GM18498 (cell line): ENCODE results near the gene DNTT.

Experiments used
- ATAC-seq: cut with Tn5 transposase; IDR thresholded peaks from one replicate; pipeline ENCODE4 v1.9.1; 2021; ENCODE audit warnings: mild to moderate bottlenecking, moderate library complexity; ENCODE audit not compliant: unreplicated experiment

Gene DNTT

DNA sequence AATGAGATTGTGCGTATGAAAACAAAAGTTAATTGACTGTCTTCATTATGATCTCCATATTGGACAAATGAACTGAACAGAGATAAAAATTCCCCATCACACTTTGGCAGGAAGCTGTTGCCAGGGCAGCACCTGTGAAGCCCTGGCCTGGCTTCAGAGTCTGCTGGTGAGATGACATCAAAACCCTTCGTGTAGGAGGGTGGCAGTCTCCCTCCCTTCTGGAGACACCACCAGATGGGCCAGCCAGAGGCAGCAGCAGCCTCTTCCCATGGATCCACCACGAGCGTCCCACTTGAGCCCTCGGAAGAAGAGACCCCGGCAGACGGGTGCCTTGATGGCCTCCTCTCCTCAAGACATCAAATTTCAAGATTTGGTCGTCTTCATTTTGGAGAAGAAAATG is at the start of gene DNTT:
DNTT (plus strand) TSS at position 205 of the 400 bp plus-strand sequence; CDS start at position 269, 64 bp downstream.
- ATAC-seq: no peak

DNA sequence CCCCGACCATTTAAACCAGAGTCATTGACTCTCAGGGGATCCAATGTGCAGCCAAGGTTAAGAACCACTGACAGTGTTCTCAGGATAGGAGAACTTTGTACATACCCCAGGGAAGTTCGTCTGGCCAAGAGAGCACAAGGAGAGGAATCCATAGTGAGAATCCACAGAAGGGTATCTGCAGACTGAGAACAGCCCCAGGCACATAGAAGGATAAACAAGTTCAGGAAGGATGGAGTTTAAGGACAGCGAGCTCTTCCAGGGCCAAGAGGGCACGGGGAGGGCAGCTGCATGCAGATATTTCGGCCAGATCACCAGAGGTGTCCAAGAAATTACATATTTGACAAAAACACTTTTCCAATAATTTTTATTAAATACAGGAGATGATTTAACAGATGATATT is 49.3 kb upstream of the DNTT start:
- ATAC-seq: no peak

DNA sequence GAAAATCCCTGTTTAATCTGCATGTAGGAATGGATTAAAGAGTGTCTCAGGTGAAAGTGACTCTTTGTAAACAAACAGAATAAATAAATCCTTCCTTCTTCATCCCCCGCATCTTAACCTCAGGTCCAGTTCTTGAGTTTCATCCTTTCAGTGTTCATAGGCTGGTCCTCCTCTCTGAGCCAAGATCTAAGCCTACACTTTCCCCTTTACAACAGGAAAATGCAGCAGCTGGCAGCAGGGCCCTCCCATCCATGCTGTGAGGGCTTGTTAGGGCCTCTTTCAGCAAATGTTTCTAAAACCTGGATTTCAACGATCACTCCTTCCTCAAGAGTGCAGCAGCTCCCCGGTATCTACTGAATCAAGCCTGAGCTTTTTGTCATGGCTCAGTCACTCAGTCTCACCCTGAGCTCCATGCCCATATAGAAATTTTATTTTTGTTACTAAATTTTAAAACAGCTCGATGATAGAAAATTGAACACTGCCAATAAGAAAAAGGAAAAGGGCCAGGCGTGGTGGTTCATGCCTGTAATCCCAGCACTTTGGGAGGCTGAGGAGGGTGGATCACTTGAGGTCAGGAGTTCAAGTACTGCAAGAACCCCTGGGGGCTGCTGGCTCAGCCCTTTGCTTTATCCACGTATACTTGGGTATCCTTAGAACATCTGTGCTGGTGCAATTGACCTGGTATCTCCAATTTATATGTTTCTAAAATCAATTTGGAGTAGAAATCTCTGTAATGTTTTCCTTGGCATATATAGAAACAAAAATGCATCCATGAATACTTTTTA is 48.5 kb upstream of the DNTT start:
- ATAC-seq: no peak

DNA sequence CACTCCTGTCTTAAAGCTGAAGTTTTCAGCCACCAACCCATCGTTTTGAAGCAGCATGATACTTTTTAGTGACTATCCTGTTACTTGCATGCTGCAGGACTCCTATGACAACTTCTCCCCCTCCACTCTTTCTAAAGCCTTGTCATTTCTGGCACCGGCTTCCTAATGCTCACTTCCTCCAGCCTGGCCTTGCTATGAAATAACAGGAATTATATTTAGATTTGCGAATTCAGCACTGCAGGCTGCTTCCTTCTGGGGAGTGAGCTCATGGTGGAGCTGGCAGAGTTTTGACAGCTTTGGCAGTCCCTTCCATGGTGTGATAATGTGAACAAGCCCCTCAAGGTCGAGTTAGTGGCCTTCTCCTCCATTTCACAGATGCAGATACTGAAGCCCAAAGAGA is 46.3 kb upstream of the DNTT start:
- ATAC-seq: no peak

DNA sequence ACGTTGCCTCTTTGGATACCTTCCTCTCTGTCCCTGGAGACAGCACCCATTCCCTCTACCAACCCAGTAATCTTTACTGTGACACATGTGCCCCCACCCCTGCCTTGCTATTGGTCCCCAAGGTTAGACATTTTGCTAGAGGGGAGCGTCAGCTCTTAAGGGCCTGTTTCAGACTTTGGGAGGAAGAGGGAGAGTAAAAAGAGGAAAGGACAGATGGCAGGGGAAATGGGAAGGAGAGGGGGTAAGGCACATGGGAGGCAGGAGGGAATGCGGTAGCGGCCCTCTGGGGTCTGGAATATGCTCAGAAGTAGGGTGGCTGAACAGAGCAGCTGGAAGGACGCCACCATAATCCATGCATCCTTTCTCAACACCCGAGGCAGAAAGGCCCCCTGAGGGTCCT is 45.1 kb upstream of the DNTT start:
- ATAC-seq: no peak

DNA sequence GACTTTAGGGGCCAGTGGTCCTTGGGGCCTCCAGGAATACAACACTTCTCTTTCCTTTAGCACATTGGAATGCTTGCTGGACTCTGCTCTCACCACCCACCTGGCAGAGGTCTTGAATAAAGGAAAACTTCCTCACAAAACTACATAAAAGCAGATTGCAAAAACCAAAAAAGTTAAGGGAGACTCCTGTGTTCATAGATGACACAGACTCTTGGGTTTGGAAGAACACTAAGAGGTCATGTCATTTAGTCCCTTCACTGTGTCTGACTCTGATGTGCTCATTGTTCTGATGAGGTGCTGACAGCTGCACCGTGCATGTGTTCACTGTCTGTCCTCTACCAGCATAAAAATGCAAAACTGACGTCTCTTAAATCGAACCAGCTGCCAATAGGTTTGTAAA is 44.2 kb upstream of the DNTT start:
- ATAC-seq: no peak

DNA sequence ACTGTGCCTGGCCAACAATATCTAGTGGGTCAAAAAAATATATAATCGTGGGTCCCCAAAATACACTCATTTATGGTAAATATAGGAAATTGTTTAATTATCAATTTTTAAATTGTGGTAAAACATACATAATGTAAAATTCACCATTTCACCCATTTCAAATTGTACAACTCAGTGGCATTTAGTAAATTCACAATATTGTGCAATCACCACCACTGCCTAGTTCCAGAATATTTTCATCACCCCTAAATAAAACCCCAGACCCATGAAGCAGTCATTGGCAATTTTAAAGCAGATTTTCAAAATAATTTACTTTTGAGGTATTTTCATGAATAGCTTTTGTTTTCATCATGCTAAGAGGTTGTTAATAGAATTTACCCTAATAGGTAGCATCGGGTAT is 43.1 kb upstream of the DNTT start:
- no peak for ATAC-seq

DNA sequence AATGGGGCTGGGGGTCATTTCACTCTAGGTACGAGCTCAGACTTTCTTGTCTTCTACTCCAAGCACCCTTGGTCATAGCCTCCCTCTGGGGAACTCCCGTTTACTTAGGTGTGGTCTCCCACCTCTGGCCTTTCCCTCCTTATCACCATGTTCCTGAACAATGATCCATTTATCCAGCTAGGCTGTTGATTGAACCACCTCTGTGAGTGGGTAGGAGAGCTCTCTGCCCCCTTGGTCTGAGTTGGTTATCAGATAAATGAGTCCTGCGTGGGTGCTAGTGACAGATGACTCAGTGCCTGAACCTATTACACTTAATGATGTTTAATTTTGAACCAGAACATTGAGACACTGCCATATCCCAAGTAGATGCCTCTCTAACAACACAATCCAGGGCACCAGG is 42.3 kb upstream of the DNTT start:
- ATAC-seq: no peak

DNA sequence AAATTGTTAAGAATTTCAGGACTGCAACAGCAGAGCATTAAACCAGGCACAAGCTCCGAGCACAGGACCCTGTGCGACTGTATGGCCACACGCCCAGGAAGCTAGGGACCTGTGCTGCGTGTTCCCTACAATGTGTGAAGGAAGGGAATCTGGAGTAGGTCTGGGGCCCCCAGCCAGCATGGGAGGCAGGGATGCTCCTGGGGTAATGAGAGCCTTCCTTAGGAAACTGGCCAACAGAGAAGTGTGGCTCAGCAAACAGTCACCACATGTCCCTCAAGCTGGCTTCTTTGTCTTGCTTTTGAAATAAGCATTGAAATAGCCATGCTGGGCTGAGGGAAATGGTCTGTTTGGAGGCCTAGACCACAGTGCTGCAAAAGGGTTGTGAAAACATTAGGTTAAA is 41.1 kb upstream of the DNTT start:
- no peak for ATAC-seq

DNA sequence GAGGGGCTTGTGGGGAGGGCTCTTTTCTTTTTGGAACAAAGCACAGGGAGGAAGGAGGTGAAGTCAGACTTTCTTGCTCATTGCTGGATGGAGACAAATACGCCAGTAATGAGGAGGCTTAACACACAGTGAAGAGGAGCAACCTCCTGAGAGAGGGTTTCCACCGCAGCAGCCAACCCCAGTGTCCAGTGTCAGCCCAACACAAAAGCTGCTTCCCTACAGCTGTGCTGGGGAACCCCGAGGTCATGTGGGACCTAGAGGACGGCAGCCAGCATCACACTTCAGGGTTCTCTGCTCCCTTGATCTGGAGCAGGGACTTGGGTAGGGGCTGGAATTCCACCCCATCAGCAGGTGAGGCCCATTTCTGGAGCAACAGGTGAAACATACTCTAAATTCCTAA is 40.6 kb upstream of the DNTT start:
- ATAC-seq: no peak

DNA sequence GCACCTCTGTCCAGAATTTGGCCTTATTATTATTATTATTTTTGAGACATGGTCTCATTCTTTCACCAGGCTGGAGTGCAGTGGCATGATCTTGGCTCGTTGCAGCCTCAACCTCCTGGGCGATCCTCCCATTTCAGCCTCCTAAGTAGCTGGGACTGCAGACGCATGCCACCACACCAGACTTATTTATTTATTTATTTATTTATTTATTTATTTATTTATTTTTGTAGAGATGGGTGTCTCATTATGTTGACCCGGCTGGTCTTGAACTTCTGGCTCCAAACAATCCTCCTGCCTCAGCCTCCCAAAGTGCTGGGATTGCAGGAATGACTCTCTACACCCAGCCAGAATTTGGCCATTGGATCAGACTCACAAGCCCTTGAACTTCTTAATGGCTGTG is 39.3 kb upstream of the DNTT start:
- no peak for ATAC-seq

DNA sequence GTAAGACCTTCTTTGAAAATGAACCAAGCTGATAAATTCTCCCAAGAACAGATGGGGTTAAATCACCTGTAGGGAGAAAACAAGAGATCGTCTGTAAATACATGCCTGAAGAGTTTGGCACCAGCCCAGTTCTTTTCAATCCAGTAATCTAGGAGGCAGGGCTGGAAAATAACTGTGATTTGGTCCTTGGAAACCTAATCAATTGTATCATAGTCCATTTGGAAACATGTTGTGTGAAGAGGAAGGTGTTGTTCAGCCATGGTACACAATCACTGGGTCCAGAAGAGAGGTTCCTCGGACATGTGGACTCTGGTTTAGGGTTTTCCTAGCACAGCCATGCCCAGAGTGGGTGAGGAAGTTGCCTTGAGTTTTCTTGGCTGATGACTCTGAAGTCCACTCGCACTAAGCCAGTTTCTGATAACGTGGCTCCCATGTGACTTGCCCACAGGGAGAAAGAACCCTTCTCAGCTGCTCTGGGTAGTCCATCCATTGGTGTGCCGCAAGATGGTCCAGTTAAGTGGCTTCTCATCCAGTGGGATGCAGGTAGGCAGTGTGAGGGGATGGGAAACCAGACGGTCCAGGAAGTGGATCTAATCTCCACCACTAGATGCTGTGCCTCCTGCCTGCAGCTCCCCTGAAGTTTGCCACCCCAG is 38.0 kb upstream of the DNTT start:
- no peak for ATAC-seq

DNA sequence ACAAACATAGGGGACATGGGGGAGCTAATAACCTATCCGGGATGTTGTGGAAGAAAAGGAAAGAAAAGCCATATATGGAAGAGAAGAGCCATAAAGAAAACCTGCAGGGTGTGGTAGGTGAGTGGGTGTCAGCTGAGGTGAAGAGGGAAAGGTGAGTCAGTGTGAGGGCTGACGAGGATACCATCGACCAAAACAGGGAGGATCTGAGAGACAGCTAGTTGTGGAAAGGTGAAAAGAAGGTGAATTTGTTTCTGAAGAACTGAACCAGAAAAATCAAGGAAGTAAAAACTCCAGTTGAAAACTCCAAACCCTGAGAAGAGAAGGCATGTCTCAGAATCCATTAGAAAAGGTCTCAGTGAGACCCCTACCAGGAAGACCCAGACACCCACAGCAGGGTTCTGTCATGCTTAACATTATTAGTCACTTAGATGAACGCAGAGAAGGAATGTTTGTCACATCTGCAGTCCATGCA is 37.0 kb upstream of the DNTT start:
- ATAC-seq: no peak

DNA sequence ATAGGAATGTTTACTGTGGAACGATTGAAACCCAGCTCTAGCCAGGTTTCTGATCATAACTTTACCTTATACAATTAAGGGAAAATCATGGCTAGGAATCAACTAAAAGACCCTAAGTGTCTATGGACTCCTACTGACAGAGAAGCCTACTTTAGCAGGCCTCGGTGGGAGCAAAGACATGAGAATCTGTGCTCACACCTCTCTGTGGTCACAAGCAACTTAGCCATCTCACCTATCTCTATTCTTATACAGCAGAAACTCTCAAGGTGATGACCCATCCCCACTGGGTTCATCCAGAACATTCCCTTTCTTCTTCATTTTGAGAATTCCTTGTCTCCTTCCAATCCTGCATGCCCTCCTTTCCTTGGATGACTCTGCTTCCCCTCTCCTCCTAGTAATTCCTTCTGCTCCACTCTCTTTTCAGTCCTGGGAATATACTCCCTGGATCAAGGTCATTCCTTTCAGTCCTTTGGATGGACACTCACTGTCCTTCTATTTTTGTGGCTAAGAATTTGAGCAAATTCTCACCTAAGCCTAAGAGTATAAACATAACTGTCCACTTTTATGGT is 35.8 kb upstream of the DNTT start:
- no peak for ATAC-seq

DNA sequence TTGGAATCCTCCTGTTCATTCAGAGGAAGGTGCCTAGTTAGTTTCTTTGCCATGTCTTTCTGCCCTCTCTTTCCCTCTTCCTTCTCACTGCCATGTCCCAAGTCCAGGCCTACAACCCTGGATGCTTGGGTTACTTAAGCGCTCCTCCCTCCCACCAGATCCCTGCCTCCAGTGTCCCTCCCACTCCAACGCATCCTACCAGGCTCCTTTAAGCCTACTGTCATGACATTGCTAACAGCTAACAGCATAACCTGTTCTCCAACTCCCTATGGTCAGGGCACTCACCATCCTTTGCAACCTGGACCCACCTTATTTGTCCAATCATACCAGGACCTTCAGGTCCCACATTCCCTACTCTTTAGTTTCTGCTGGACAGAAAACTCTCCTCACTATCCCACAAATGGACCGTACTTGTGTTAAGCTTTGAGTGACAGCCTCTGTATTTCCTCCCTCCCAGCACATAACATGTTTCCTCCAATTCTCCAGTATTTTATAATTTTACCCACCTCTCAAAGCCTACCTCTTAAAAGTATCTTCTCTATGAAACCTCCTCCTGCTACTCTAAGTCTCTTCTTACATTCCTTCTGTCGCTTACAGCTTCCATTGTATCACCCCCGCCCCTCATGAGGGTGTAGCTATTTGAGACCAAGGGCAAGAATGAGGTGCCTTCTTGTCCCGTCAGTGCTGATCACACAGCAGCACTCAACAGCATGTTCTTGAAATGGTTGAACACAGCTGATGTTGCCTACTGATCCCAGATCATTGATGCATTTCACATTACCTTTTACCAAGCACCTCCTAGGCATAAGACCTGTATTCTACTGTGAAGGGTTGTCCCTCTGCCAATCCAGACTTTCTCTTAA is 34.6 kb upstream of the DNTT start:
- ATAC-seq: peak; percentile 20

DNA sequence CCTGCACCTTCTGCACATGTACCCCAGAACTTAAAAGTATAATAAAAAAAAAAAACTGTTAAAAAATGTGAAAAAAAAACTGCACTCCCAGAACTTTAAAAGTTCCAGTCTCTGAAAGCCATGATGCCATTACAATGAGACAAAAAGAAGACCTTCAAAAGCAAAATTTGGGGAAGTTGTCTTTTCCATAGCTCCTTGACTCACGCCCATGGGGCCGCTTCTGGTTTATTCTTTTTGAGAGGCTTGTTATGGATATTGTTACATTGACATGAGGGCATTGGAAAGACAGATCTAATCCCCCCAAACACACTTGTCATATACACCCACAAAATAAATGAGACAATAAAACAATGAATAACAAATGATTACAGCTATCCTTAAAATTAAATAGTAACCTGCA is 33.7 kb upstream of the DNTT start:
- no peak for ATAC-seq

DNA sequence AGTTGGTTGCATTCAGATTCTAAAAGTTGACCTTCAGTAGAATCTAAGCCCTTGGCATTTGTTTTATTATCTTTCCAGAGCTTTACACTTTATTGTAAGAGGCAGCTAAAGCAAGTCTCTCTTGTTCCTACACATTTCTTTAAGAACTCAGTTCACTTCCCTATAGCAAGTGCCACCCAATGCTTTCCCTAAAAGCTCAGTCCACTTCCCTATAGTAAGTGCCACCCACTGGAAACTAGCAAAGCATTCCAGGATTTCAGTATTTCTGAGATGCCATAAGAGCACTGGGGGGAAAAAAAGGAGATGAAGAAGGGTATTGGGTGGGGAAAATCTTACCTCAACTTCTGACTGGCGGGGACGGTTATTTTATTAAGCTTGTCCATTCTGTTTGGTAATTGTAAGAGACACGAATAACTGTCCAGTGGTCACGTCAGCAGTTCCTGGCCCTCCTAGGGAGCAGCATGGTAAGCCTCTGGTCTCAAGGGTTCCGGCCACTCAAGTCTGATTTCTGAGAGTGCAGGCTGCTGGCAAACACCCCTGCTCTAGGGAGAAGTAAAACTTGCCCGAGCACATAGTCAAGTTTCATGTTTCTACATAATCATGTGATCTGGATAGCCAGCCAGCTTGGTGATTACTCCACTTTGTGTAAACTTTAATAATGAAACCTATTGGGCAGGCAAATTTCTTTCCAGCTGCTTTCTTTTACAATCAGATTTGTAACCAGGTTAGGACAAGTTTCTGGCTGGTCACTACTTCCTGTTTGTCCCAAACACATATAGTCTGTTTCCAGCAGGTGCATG is 33.0 kb upstream of the DNTT start, which contains the start of gene BLNK:
BLNK (minus strand) TSS at position 554 of the 800 bp plus-strand sequence; CDS start at position 383, 171 bp downstream.
- ATAC-seq: peak; percentile 68

DNA sequence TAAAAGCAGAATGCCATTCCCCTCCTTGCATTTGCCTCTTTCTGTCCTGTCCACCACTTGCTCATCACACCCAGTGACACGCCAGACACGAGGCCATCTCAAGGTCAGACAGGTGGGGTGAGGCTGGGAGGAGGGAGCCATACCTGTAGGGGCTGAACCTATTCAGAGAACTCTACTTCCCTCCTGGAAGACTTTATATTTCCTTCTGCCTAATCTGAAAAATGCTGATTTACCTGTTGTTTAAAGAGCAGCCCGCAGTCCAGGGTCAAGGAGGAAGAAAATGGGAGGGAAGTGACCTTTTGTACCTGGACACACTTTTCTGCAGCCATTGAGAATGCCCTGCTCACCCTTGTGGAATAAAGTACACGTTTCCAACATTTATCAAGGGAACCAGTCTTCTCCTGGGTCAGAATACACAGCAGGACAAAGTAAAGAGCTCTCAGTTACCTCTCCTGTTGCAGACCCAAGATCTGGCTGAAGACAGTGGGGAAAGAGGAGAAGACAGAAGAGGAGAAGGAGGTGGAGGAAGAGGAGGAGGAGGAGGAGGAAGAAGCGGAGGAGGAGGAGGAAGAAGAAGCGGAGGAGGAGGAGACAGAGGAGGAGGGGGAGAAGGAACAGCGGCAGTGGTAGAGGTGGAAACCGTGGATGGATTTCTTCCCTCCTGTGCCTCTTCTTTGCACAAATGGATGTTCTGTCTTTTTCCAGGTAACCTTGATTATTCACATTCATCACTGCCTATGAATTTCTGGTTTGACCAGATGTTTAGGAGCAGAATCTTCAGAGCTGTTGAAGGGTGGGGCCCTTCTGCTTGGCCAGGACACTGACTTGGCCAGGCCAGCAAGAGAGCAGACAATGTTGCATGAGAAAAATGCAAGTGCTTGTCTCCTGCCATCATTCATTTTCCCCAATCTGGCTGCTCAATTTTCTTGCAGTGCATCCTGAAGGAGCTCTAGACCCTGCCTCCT is 31.6 kb upstream of the DNTT start:
- ATAC-seq: no peak
